Hematopoietic multipotent progenitor cell treated with erythropoietin and hydrocortisone succinate and interleukin-3 and kit ligand, for 8 days (in vitro differentiated cells): ENCODE results near the gene VEPH1.

Experiments
- DNase-seq: peaks from one replicate; pipeline ENCODE4 v3.0.0-alpha.2; 2015

The VEPH1 gene

DNA sequence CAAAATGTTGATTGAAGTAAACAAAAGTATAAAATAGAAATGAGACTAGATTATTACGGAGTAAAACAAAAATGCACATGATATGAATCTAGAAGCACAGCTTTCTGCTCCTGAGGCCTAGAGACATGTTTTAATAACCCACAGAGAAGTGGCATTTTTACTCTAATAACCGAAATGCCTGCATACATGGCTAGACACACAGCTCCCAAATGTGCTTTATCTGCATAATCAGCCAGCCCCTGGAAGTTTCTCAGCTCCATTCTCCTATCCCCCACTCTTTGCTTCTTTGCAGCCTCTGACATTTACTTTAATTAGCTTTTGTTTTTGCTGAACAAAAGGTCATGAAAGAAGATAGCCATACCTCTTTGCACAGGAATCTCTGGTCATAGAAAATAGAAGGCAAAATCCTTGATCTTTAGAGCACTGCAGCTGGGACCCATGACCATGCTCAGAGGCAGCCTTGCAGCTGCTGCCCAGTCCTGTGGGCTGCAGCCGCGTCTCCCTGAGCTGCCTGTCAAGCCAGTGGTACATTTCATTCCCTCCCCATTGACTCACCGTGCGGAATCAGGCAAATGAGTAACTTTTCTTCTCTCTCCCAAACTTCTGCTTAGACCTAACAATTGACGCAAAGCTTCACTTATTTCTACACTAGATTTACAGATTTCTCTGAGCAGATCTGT is at the start of gene VEPH1:
VEPH1 (minus strand) TSS at position 501 of the 680 bp plus-strand sequence. CDS start 8,067 bp downstream, outside the sequence.
- no peak for DNase-seq

DNA sequence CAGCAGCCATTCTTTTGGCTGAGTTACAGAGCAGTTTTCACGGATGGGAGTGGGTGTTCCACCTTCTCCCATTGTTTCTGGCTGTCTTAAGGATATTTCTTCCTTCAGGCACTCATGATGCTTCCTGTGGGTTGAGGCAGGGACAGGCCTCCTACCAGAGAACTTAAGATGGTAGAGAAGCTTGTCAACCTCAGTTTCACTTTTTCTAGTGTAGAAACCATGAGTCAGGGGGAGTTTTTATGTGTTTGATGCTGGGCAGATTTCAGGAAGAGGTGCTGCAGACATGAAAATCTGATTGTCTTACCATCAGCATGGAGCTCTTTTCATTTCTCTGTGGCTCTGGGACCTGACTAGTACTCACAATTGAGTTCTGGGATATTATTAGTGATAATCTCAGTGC is 48.7 kb upstream of the VEPH1 start:
- no peak for DNase-seq

DNA sequence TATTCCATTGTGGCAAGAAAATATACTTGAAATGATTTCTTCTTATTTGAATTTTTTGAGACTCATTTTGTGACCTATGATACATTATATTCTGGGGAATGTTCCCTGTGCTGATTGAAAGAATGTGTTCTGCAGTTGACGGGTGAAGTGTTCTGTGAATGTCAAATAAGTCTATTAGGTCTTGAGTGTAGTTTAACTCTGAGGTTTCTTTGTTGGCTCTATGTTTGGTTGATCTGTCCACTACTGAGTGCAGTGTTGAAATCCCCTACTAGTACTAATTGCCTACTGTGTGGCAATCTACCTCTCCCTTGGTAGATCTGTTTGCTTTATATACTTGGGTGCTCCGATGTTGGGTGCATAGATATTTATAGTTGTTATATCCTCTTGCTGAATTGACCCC is 46.3 kb upstream of the VEPH1 start:
- no peak for DNase-seq

DNA sequence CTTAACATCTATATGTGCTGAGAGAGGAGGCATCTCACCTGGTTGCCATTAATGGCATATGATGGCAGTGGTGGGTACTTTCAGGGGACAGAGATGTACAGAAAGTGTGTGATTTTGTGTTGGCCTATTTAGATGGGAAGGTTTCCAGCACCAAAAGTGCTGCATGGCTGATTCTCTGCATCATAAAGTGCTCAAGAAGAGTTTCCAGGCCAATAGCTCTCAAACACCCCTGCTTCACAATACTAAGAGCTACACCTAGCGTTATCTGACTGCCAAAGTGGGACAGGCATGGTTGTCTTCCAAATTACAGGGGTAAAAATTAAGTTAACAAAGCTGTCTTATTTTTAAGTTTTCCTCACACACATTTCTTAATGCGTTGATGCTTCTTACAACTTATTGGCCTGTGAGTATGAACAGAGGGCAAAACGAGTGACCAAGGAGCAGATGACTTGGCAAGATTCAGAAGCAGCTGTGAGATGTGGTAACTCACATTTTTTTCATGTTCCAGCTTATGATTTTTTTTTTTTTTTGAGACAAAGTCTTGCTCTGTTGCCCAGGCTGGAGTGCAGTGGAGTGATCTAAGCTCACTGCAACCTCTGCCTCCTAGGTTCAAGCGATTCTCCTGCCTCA is 41.4 kb upstream of the VEPH1 start:
- DNase-seq, result no peak

DNA sequence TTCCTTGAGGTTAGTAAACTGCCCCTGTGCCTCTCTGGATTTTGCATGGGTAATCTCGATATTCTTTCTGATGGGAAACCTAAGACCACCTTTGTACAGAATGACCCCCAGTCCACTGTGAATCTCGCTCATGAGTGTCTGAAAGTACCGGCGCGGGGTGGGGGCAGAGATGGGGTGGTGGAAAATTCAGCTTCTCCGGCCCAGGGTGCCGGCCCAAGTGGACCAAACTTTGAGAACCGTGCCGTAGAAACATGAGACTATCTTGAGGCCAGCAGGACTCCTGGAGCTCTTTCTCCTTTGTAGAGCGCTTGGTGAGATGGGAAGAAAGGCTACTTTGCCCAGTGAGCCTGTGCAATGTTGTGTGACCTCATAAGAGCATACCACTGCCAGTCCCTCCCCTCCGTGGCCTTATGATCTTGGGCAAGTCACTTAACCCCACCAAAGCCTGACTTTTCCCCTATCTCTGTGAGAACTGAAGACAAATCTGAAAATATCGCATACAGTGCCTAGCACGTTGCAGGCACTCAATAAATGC is 40.4 kb upstream of the VEPH1 start:
- DNase-seq, result no peak

DNA sequence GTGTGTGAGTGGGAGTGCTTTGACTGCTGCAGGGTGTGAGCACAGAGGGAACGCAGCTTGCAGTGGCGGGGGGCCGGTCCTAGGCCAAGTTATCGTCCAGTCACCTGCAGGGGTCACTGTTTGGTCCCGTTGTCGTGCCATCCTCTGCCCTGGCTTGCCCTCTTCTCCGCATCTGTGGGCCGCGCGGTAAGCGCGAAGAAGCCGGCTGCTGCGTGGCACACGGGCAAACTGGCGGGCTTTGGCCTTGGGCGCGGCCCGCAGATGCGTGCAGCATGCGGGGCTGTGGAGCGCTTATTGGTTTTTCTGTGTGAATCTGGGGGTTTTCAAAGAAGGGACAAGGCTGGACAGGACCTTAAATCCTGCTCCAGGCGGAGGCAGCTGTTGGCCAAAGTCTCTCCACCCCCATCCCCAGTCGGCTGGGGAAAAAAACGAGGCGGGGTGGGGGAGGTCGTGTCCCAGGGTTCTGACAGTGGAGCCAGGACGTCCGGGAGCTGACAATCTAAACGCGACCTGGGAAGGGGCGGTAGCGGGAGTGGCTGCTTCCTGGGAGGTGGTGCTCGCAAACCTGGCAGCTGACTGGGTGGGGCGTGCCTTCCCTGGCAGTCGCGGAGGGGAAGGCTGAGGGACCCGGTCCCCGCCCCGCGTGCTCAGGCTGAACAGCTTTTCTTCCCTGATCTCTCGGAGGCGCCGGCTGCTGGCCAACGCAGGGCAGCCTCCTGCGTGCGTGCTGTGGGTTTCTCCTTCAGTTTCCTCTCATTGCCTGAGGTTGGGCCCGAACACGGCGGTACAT is 39.7 kb upstream of the VEPH1 start:
- DNase-seq, result peak; percentile 68

DNA sequence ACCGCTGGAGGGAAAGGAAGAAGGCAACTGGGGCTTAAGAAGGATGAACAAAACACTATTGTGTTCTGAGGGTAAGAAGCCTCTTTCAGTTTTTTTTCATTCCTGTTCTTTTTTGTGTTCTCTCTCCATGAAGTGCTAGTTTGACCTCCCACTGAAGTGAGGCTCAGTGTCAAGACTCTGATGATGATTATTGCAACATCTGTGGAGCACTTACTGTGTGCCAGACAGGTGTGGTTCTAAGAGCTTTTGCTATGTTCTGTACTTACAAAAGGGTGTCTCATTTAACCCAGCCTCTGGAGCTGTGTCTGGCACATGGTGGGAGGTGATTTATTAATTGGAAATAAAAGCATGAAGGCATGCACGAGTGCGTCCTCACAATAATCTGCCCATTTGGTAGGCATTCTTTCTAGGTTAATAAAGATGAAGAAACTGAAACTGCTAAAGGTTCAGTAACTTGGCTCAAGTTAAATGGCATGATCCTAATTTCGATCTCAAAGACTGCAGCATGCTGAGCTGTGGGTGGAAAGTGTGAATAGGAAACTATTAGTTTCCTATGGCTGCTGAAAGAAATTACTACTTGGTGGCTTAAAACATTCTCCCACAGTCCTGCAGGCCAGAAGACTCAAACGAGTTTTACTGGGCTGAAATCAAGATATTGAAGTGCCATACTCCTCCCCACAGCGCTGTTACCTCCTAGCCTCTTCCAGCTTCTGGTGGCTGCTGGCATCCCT is 38.5 kb upstream of the VEPH1 start:
- DNase-seq, result no peak

DNA sequence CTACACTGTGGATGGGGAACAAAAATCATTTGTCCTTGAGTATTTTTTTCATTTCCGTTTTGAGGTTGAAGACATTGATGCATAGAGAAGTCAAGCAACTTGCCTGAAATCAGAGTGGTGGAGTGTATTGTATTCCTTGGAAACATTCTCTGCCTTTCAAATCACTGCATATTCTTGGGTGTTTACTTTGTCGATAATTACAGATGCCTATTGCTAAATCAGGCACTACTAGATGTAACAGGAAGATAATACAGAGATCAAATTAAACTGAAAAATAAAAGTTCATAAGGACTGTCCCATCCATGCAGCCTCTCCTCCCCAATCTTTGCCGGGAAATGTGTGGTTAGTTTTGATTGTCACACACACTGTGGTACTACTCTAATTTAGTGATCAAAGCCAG is 37.4 kb upstream of the VEPH1 start:
- DNase-seq, result no peak

DNA sequence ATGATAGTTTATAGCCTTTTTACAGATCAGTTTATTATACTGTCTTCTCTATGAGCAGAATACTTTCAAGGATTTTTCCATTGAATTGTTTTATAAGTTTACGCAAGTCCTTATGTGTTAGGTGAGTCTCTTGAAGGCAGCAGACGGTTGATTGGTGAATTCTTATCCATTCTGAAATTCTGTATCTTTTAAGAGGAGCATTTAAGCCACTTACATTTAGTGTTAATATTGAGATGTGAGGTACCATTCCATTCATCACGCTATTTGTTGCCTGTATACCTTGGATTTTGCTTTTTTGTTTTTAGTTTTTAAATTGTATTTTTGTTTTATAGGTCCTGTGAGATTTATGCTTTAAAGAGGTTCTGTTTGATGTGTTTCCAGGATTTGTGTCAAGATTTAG is 32.5 kb upstream of the VEPH1 start:
- DNase-seq, result no peak

DNA sequence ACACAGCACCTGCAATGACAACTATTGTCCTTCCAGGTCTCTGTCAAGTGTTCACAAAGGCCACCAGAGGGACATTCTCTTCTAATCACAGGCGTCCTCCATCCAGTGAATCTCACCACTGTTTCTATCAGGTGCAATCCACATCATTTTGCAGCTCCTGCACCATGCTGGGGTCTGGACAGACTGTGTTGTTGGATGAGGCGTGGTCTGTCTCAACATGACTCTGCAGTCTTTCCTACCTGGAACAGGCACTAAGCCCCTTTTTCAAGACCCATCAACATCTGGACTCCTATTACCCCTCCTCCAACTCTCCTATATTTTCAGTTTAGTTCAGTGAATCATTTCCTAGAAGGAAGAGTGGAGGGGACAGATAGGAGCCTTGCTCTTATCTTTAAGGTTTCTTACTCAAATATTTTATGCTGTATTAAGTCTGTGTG is 31.5 kb upstream of the VEPH1 start:
- DNase-seq, result peak; percentile 51

DNA sequence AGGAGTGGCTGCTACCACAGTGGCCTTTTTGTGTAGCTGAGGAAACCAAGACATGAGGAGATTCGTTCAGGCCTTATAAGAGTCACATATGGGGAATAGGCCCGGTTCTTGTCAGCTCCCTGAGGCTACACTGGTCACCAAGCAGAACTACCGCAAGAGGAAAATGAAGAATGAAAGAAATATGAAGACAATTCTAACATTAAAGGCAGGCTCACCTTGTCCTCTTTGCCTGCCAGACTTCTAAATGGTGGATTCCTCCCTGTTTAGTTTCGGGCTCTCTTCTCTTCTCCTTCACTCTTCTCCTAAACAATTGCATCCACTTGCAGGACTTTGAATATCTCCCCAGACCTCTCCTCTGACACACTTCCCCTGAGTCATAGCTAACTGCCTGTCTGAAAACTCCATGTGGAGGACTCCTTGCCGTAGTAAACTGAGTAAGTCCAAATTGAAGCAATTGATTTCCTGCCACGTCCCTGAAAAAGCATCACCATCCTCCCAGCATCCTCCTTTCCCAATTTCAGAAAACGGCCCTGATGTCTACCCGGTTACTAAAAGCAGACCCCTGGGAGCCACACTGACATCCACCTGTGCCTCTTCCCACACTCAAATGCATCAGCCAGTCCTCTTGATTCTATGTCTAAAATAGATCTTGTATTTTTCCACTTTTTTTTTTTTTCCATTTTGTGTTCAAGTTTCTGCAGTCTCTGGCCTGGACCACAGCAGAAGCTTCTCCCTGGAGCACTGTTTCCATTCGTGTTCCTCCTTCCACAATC is 30.3 kb upstream of the VEPH1 start:
- no peak for DNase-seq

DNA sequence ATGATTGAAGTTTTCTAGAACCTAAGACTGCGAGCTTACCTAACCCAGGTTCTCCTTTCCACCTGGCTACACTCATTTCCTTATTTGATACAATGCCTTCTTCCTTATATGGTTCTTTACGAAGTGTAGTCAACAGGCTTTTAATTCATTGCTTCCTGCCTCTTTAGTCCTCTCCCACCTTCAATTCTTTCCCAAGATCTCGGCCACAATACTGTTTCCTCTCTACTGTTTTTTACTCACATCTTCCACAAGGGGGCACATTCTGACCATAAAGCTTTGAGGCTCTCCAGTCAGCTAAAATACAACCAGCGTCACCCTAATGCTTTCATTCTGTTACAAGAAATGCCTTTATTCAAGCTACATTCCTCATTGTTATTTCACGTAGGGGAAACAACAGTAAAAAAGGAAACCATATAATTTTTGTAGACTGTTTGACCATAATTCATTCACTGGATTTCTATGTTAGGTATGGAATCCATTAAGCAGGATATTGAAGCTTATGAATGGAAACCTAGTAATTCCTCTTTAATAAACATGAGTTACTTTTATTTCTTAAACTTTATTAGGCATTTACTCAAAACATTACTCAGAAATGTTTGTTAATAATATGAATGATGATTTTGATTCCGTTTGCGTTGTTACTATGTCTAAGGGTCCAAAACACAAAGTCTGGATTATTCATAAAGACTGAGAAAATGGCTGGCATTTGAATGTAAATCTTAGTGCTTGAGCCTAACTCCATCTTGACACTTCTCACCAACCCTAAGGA is 29.5 kb upstream of the VEPH1 start:
- DNase-seq, result peak; percentile 88

DNA sequence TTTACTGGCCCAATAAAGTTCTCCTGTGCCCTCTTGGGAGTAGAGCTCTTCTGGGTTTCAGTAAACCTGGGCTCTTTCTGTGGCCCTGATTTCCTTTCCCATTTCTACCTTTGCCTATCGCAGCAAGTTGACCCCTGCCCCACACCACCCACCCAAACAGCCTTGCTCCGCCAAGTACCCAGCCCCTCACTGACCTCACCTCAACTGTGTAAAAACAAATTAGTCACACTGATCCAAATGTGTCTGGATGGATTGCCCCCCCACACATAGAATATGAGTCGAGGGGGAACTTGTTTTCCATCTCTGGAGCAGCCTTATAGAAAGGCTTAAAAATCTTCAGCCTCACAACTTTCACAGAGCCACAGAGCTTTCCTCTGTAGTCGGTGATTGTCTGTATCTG is 28.6 kb upstream of the VEPH1 start:
- no peak for DNase-seq

DNA sequence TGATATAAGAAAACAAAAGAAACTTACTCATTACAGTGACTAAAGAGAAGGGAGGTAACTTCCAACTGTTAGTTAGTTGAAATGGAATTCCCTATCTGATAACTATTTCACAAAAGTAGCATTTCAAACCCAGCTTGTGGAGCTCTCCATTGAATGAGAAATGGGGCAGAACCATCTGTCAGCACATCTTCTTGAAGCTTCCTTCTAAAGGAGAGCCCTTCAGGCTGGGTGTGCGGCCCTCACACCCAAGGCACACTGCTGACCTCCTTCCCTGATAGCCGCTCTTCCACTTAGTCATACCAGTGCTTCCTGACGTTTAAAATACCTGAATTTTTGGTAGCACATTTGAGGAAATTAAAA is 28.1 kb upstream of the VEPH1 start:
- DNase-seq, result no peak

DNA sequence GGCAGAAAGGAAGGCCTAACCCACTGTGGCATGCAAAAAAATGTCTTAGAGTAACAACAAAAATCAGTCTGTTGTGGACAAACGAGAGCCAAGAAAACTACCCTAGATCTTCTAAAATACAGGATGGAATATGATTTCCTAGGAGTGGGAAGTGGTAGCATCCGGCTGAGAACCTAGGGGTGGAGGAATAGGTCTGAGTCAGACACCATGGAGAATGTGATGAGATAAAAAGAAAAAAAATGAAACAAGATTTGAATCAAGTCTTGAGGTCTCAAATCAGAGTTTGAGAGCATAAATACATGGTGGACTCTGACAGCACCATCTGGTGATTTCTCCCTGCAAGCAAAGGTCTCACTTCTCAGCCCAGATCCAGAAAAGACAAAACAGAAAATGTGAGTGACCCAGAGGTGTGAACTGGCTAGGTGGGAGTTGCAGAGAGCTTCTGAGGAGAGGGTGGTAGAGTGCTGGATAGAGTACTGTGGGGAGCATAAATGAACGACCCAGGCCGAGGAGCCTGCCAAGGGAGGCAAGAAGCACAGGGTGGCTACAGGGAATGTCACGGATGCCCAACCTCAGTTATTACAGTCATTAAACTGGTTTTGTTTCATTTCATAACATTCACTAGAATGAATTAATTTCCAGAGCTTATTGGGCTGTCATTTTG is 27.6 kb upstream of the VEPH1 start:
- no peak for DNase-seq

DNA sequence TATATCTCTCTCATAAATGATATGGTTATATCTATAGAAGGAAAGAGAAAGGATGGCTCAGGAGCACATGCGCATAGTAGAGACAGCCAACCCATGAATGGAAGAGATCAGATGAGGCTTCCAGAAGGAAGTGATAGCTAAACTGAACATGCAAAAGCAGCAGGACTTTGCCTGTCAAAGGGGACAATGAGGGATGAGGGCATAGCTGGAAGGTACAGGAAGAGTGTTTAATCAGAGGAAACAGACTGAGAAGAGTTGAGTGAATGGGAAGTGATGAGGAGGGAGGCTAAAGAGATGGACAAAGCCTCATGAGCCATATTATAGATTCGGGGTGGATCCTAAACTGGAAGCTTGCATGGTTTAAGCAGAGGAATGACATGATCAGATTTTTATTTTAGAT is 26.5 kb upstream of the VEPH1 start:
- no peak for DNase-seq

DNA sequence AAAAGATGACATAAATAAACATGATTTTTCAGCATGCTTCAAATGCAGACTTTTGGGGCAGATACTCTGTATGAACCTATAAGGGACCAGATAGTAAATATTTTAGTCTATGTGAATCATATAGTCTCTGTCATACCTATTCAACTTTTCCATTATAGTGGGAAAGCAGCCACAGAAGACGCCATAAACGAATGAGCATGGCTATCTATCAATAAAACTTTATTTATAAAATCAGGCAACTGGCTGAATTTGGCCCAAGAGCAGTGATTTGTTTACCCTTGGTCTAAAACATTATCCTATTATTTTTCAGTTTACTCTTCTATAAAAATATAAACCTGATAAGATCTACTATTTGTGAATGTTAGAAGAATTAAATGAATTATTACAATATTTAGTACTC is 25.9 kb upstream of the VEPH1 start:
- DNase-seq, result no peak

DNA sequence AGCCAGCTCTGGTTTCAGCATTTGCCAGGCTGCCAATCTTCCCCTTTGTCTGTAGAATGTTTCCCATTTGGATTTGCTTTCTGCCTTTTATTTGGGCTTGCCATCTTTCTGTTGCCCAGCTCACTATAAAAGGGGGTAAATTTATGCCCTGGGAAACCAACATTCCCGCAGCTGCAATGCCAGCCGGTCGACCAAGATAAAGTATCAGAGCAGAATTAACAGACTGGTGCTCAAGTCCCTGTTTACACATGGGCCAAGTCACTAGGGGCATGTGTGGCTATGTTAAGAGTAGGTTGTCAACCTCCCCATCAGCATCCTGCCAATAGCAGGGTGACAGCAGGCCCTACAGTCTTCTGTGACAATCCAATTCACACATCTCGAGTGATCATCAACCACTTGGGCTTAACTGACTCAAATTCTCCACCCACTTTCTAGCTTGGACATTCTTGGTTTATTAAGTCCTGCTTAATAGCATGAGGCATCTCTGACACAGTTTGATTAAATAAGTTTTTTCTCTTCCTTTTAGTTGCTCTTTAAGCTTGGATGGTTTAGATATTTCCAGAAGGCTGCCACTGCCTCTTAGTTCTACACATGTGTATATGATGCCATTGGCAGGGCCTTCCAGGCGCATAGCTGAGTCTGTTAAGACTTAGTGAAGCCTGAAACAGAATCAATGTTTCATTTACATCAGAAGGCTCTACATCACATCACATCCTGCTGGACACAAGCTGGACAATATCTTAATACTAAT is 24.1 kb upstream of the VEPH1 start:
- peak; percentile 4 for DNase-seq

DNA sequence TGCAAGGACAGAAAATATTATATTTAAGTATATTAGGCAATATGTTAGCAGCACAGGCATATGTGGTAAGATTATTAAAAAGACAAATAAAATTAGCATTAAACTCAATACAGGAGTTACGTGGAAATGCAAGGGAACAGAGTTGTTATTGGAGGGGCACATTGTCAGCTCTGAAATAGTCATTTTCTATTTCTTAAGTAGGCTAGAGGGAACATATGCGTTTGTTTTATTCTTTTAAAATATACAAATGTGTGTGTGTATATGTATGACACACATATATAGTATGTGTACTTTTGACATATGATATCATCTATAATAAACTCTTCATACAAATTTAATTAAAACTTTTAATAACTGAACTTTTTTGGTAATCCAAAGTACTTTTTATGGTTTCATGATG is 22.8 kb upstream of the VEPH1 start:
- DNase-seq, result no peak

DNA sequence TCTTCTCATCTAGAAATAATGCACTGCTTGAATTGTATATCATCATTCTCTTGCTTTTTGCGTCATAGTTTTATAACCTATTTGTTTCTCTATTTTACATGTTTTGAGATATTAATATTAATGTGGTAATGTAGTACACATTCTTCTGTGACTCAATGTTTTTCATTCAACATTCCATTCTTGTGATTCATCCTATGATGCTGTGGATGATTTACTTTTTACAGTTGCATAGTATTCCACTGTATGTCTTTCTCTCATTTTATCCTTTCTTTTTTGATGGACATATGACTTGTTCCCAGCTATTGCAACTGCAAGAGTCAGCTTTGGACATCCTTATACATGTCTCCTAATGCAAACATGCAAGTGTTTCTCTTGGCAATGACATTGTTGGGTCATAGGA is 20.6 kb upstream of the VEPH1 start:
- DNase-seq, result no peak
